Calu3 (cell line): ENCODE measurements around the gene UMOD. TPM values are rescaled to one million over a fixed set of nuclear protein-coding genes. Genes with fewer than 3 reads are reported as not detected.

ENCODE experiments used
- BruUV-seq: library from RNA; stranded (reverse); fragments of 400-500 nt; replicated peaks from 2 replicates; lab custom pipeline; 2021; lab: Mats Ljungman, UMichigan
- CTCF ChIA-PET: fragments of 300-600 bp; sonication (Branson Sonifier 250); formaldehyde crosslinking; loops from one replicate; lab custom pipeline; 2022; ENCODE audit warnings: antibody characterized with exemption; lab: Charles Lee
- DNase-seq: peaks from one replicate; pipeline ENCODE4 v3.0.0; 2022
- H3K27ac Mint-ChIP-seq: one replicate; pipeline ENCODE4 v1.8.0; 2022; ENCODE audit warnings: mixed read lengths; ENCODE audit not compliant: unreplicated experiment
- H3K27me3 Mint-ChIP-seq: one replicate; pipeline ENCODE4 v1.8.0; 2022; ENCODE audit warnings: mixed read lengths; ENCODE audit not compliant: unreplicated experiment
- H3K36me3 Mint-ChIP-seq: one replicate; pipeline ENCODE4 v1.8.0; 2022; ENCODE audit warnings: mild to moderate bottlenecking, moderate library complexity, mixed read lengths; ENCODE audit not compliant: insufficient read depth, unreplicated experiment
- H3K4me1 Mint-ChIP-seq: one replicate; pipeline ENCODE4 v1.8.0; 2022; ENCODE audit warnings: mild to moderate bottlenecking, low read depth, mixed read lengths; ENCODE audit not compliant: unreplicated experiment
- H3K4me3 Mint-ChIP-seq: one replicate; pipeline ENCODE4 v1.8.0; 2022; ENCODE audit warnings: mild to moderate bottlenecking, low read depth, moderate library complexity, mixed read lengths; ENCODE audit not compliant: unreplicated experiment
- H3K9me3 Mint-ChIP-seq: one replicate; pipeline ENCODE4 v1.8.0; 2022; ENCODE audit warnings: low read depth, mixed read lengths; ENCODE audit not compliant: unreplicated experiment
- intact Hi-C: fragments of 100-400 bp; cut with micrococcal nuclease; formaldehyde crosslinking; loops from one replicate; pipeline ENCODE4 v1.10.0; 2022; ENCODE audit not compliant: unreplicated experiment
- total RNA-seq: library from RNA; stranded (reverse); gene quantifications from 2 replicates; pipeline ENCODE4 v1.2.3, GENCODE V29; 2022
- TF ChIP-seq, protein P1 (sequence below): fragments of 200-600 bp; IDR thresholded peaks from one replicate; pipeline ENCODE4 v1.8.0; 2022; ENCODE audit warnings: antibody characterized with exemption; ENCODE audit not compliant: unreplicated experiment

UMOD gene
- total RNA-seq, 1 experiment from 2014 or later: not detected

GRCh38 chr16:20353379-20353778 is 864 bp upstream of the UMOD start:
- DNase-seq: no peak
- Mint-ChIP-seq H3K4me1 (no peaks in the 10 kb centered on the region), H3K9me3 (no peaks in the 10 kb centered on the region), H3K4me3 (no peak overlapping the region), H3K36me3 (no peaks in the 10 kb centered on the region), H3K27me3 (peaks cover 75% of the 10 kb centered on the region), H3K27ac (no peak overlapping the region)
- intact Hi-C loops: no loop called here
- no TSS peak for BruUV-seq
- TF ChIP-seq, protein P1, sequence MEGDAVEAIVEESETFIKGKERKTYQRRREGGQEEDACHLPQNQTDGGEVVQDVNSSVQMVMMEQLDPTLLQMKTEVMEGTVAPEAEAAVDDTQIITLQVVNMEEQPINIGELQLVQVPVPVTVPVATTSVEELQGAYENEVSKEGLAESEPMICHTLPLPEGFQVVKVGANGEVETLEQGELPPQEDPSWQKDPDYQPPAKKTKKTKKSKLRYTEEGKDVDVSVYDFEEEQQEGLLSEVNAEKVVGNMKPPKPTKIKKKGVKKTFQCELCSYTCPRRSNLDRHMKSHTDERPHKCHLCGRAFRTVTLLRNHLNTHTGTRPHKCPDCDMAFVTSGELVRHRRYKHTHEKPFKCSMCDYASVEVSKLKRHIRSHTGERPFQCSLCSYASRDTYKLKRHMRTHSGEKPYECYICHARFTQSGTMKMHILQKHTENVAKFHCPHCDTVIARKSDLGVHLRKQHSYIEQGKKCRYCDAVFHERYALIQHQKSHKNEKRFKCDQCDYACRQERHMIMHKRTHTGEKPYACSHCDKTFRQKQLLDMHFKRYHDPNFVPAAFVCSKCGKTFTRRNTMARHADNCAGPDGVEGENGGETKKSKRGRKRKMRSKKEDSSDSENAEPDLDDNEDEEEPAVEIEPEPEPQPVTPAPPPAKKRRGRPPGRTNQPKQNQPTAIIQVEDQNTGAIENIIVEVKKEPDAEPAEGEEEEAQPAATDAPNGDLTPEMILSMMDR: no peak
- CTCF ChIA-PET: no interaction called here

GRCh38 chr16:20349615-20350014 is 2.9 kb downstream of the UMOD start:
- Mint-ChIP-seq H3K4me1 (no peaks in the 10 kb centered on the region), H3K9me3 (no peaks in the 10 kb centered on the region), H3K27me3 (peaks cover 51% of the 10 kb centered on the region), H3K27ac (no peak overlapping the region), H3K4me3 (no peak overlapping the region), H3K36me3 (no peaks in the 10 kb centered on the region)
- CTCF ChIA-PET: interaction anchor here (1.0 kb wide), 1 partner anchor 22 kb away, joined by 3 read pairs; no protein-coding TSS in a partner anchor
- intact Hi-C loops: no loop called here
- DNase-seq: no peak
- no TSS peak for BruUV-seq
- TF ChIP-seq, protein P1: no peak

DNA sequence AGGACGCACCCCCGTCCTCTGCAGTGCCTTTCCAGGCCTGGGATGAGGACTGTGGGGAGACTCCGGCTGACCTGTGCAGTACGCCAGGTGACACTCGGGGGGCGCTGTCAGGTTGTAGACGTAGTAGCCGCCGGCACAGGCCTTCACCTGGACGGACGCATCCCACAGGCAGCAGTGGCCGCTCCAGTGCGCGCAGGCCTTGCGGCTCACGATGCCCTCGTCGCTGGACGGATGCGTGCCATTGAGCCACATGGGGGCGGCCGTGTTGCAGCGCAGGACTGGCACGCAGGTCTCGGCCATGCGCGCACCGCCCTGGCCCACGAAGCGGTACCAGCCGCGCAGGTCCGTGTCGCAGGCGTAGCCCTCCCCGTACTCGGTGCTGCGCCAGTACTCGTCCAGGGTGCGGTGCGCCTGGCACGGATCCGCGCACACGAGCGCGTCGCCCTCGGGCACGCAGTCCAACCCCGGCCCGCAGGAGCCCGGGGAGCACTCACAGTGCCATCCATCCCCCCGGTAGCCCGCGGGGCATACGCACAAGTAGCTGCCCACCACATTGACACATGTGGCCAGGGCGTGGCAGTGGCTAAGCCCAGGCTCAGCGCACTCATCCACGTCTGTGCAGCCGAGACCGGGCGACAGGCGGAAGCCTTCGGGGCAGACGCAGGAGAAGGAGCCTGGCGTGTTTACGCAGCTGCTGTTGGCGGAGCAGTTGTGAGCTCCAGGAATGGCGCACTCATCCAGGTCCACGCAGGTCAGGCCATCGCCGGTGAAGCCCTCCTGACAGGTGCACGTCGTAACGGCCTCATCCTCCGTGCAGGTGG is 3.9 kb downstream of the UMOD start:
- intact Hi-C loops: no loop called here
- Mint-ChIP-seq H3K9me3 (no peaks in the 10 kb centered on the region), H3K4me1 (no peaks in the 10 kb centered on the region), H3K27me3 (peaks cover 41% of the 10 kb centered on the region), H3K4me3 (no peak overlapping the region), H3K36me3 (no peaks in the 10 kb centered on the region), H3K27ac (no peak overlapping the region)
- TF ChIP-seq, protein P1: no peak
- CTCF ChIA-PET: interaction anchor here (1.0 kb wide), 1 partner anchor 23 kb away, joined by 3 read pairs; no protein-coding TSS in a partner anchor
- BruUV-seq: no TSS peak
- no peak for DNase-seq

- BruUV-seq: no TSS peak
- no peak for DNase-seq
- Mint-ChIP-seq H3K27ac (no peak overlapping the region), H3K9me3 (no peaks in the 10 kb centered on the region), H3K4me1 (no peaks in the 10 kb centered on the region), H3K4me3 (no peak overlapping the region), H3K27me3 (peaks cover 33% of the 10 kb centered on the region), H3K36me3 (no peaks in the 10 kb centered on the region)
- TF ChIP-seq, protein P1: no peak
- CTCF ChIA-PET: no interaction called here
- intact Hi-C loops: no loop called here
Measured at GRCh38 chr16:20347666-20348364, 4.7 kb downstream of the UMOD start.
